K562 (cell line): ENCODE results near the gene SLC28A3. TPM values are rescaled to one million over a fixed set of nuclear protein-coding genes. Genes with fewer than 3 reads are reported as not detected.

Experiments
- ATAC-seq: fragments of 200-7000 bp; cut with Tn5 transposase; 3 replicates; pipeline ENCODE4 v1.9.1; 2020; ENCODE audit warnings: moderate library complexity
- Bru-seq: library from RNA; stranded (reverse); fragments of 400-500 nt; gene quantifications from one replicate; lab custom pipeline; 2021; lab: Mats Ljungman, UMichigan
- BruChase-seq, 2 experiments: library from RNA; stranded (reverse); fragments of 400-500 nt; gene quantifications; one replicate each; lab custom pipeline; 2021; lab: Mats Ljungman, UMichigan
- BruUV-seq: library from RNA; stranded (reverse); fragments of 400-500 nt; replicated peaks from 2 replicates; lab custom pipeline; 2021; lab: Mats Ljungman, UMichigan
- CTCF ChIA-PET: fragments of 300-600 bp; formaldehyde crosslinking; extraction: SDS; loops from one replicate; lab custom pipeline; 2021; ENCODE audit warnings: low intra/inter-chr PET ratio; lab: Yijun Ruan, JAX
- POLR2A ChIA-PET: fragments of 300-600, 350-650 bp; sonication (Branson Sonifier 250); formaldehyde crosslinking; extraction: SDS; loops from one replicate; lab custom pipeline; 2021; ENCODE audit warnings: antibody characterized with exemption, inconsistent platforms; lab: Yijun Ruan, JAX
- DNase-seq, 4 experiments: peaks; one replicate each; pipeline versions ENCODE4 v3.0.0 to v3.0.0-alpha.2; 2011 to 2018; ENCODE audit warnings: low spot score in 3 of 4, mixed read lengths in 3 of 4; ENCODE audit errors: extremely low read depth in 1 of 4
- FAIRE-seq: peaks from 2 replicates; lab custom pipeline; 2011; peaks lifted over from hg19 to GRCh38; lab: Jason Lieb, UNC
- H2AFZ ChIP-seq: 2 replicates; pipeline ENCODE4 v1.6.0; 2011; ENCODE audit warnings: low read depth, low read length, control low read depth, inconsistent platforms
- H3K27ac ChIP-seq: fragments of 200-600 bp; 3 replicates; pipeline ENCODE4 v1.8.0; 2011; ENCODE audit warnings: low read depth, mild to moderate bottlenecking, control low read depth, inconsistent platforms, low read length, moderate library complexity, mixed read lengths; ENCODE audit errors: extremely low read depth
- H3K27me3 ChIP-seq, 2 experiments: fragments of 300-600 bp in 1 of 2; 2 replicates in 1 of 2; 3 replicates in 1 of 2; pipeline versions ENCODE4 v1.6.0 to v1.8.0; 2011; ENCODE audit warnings: inconsistent platforms in 2 of 2, low read length in 2 of 2, mild to moderate bottlenecking in 1 of 2, mixed read lengths in 1 of 2, moderate library complexity in 1 of 2; ENCODE audit not compliant: control insufficient read depth in 2 of 2, insufficient read depth in 2 of 2
- H3K36me3 ChIP-seq: fragments of 300-600 bp; 3 replicates; pipeline ENCODE4 v1.8.0; 2011; ENCODE audit warnings: mild to moderate bottlenecking, low read length, inconsistent platforms; ENCODE audit not compliant: control insufficient read depth, insufficient read depth
- H3K4me1 ChIP-seq, 2 experiments: fragments of 200-600 bp in 1 of 2; replicated peaks in 1 of 2; 2 replicates in 1 of 2; 3 replicates in 1 of 2; pipeline versions ENCODE4 v1.5.1 to v1.8.0; 2011; ENCODE audit warnings: inconsistent platforms in 2 of 2, low read length in 2 of 2, mild to moderate bottlenecking in 1 of 2, mixed read lengths in 1 of 2, moderate library complexity in 1 of 2; ENCODE audit not compliant: control insufficient read depth in 2 of 2, insufficient read depth in 2 of 2
- H3K4me2 ChIP-seq: 2 replicates; pipeline ENCODE4 v1.6.1; 2011; ENCODE audit warnings: low read length, control low read depth, inconsistent platforms, mixed read lengths; ENCODE audit not compliant: insufficient read depth
- H3K4me3 ChIP-seq: fragments of 200-600 bp; sonication (generic), shearing (Covaris generic); 2 replicates; pipeline ENCODE4 v1.5.1; 2016; ENCODE audit warnings: control low read depth, inconsistent platforms
- H3K79me2 ChIP-seq: fragments of 200-600 bp; 3 replicates; pipeline ENCODE4 v1.8.0; 2011; ENCODE audit warnings: low read length, inconsistent platforms; ENCODE audit not compliant: control insufficient read depth, insufficient read depth
- H3K9ac ChIP-seq, 2 experiments: 2 replicates each; pipeline versions ENCODE4 v1.6.0 to v1.6.1; 2011; ENCODE audit warnings: low read depth in 2 of 2, low read length in 2 of 2, control low read depth in 1 of 2, inconsistent platforms in 1 of 2, mild to moderate bottlenecking in 1 of 2, mixed read lengths in 1 of 2; ENCODE audit not compliant: insufficient read depth in 1 of 2
- H3K9me1 ChIP-seq: one replicate; pipeline ENCODE4 v1.6.0; 2011; ENCODE audit warnings: inconsistent platforms, mild to moderate bottlenecking, low read length, moderate library complexity; ENCODE audit not compliant: control insufficient read depth, insufficient read depth
- H3K9me3 ChIP-seq: replicated peaks from 2 replicates; pipeline ENCODE4 v1.5.1; 2011; ENCODE audit warnings: low read depth, low read length, inconsistent platforms; ENCODE audit not compliant: control insufficient read depth, insufficient read depth
- H4K20me1 ChIP-seq: replicated peaks from 2 replicates; pipeline ENCODE4 v1.6.1; 2011; ENCODE audit warnings: low read length, inconsistent platforms, mixed read lengths; ENCODE audit not compliant: control insufficient read depth, insufficient read depth
- CHD1 ChIP-seq: fragments of 200-600 bp; sonication (generic); IDR thresholded peaks from one replicate; pipeline ENCODE4 v1.6.1; 2012; ENCODE audit warnings: mild to moderate bottlenecking, moderate library complexity, low read length, inconsistent platforms
- IFI16 ChIP-seq: fragments of 250-450 bp; sonication (Bioruptor Pico); IDR thresholded peaks from 2 replicates; pipeline ENCODE4 v2.1.2; 2022; ENCODE audit warnings: mild to moderate bottlenecking, inconsistent platforms
- MCM7 ChIP-seq, 2 experiments: fragments of 450-650 bp; IDR thresholded peaks; 2 replicates each; pipeline ENCODE4 v1.6.1; 2016 to 2018
- MYC ChIP-seq, 2 experiments: fragments of 250-450 bp in 1 of 2; sonication (Bioruptor Pico) in 1 of 2; IDR thresholded peaks; 2 replicates each; pipeline versions ENCODE4 v1.5.1 to v1.6.1; 2012 to 2021; ENCODE audit warnings: low read depth in 2 of 2, borderline replicate concordance in 1 of 2, improper control_type of control experiment in 1 of 2, low read length in 1 of 2, mild to moderate bottlenecking in 1 of 2, moderate library complexity in 1 of 2
- NFE2 ChIP-seq: IDR thresholded peaks from 2 replicates; pipeline ENCODE4 v1.6.1; 2014; ENCODE audit warnings: antibody characterized with exemption, low read depth
- NFIC ChIP-seq: fragments of 450-650 bp; IDR thresholded peaks from 2 replicates; pipeline ENCODE4 v1.6.1; 2017; ENCODE audit warnings: mild to moderate bottlenecking, inconsistent platforms
- POLR2G ChIP-seq: fragments of 200-400 bp; formaldehyde crosslinking; IDR thresholded peaks from 2 replicates; pipeline ENCODE4 v1.6.1; 2017; ENCODE audit warnings: low read depth, mild to moderate bottlenecking, antibody characterized with exemption, low read length, moderate library complexity
- RB1 ChIP-seq: fragments of 450-650 bp; IDR thresholded peaks from 2 replicates; pipeline ENCODE4 v1.6.1; 2017; ENCODE audit warnings: low read depth, mild to moderate bottlenecking
- THRAP3 ChIP-seq: fragments of 450-650 bp; IDR thresholded peaks from 2 replicates; pipeline ENCODE4 v1.6.1; 2016; ENCODE audit warnings: mild to moderate bottlenecking, inconsistent platforms, borderline replicate concordance
- WGBS: fragments of 100-300 bp; shearing (Covaris generic); methylation state at CpG from one replicate; pipeline ENCODE4 v1.1.6; 2016; ENCODE audit warnings: low coverage, mixed read lengths; ENCODE audit not compliant: insufficient coverage; ENCODE audit errors: missing lambda C conversion rate; 5-methylcytosine and 5-hydroxymethylcytosine counted together
- in situ Hi-C: fragments of 300-500 bp; cut with MboI; formaldehyde crosslinking; loops from 4 replicates; pipeline ENCODE4 v1.15.0; 2018; ENCODE audit warnings: inconsistent platforms, mixed read lengths
- intact Hi-C: fragments of 100-400 bp; cut with micrococcal nuclease; formaldehyde crosslinking; loops from 2 replicates; pipeline ENCODE4 v1.14.2; 2022
- long read RNA-seq, 3 experiments: library from polyadenylated mRNA in 2 of 3; library from RNA in 1 of 3; unstranded in 2 of 3; stranded (forward) in 1 of 3; transcript quantifications; one replicate each; pipeline ENCODE4 v2.0.0, GENCODE V29; 2019 to 2022
- polyA minus RNA-seq, 3 experiments: library from RNA; depleted of rRNA, polyadenylated mRNA; stranded (reverse); fragments of >200 nt; gene quantifications; 2 replicates each; pipeline ENCODE4 v1.2.3, GENCODE V29; 2011
- polyA plus RNA-seq, 8 experiments: library from polyadenylated mRNA; depleted of rRNA in 4 of 8; stranded (reverse) in 5 of 8; unstranded in 3 of 8; fragments of >200 nt; fragmentation: Nextera tagmentation in 2 of 8; fragmentation: Illumina TruSeq in 1 of 8; extraction: Ambion mirVana in 2 of 8; extraction: Trizol in 1 of 8; gene quantifications; 2 replicates each; pipeline versions ENCODE4 v1.2.1 to v1.2.3, GENCODE V29; 2011 to 2014; ENCODE audit warnings: inconsistent platforms in 1 of 8, missing spikeins in 1 of 8
- total RNA-seq, 7 experiments: library from RNA; depleted of rRNA in 6 of 7; stranded (reverse); fragments of >200 nt in 6 of 7; fragmentation: Illumina TruSeq in 2 of 7; extraction: Trizol in 2 of 7; gene quantifications; 2 replicates each; pipeline versions ENCODE4 v1.2.1 to v1.2.3, GENCODE V29; 2011 to 2021; ENCODE audit warnings: low replicate concordance in 1 of 7
- TF ChIP-seq, protein P1 (sequence below): sonication (generic); formaldehyde crosslinking; IDR thresholded peaks from 2 replicates; pipeline ENCODE4 v1.9.0; 2022; ENCODE audit warnings: mild to moderate bottlenecking, missing genetic modification reagents
- TF ChIP-seq, protein P2 (sequence below): fragments of 450-650 bp; formaldehyde crosslinking; IDR thresholded peaks from 2 replicates; pipeline ENCODE4 v1.4.0; 2020; ENCODE audit warnings: mild to moderate bottlenecking, mixed read lengths

SLC28A3 gene, protein sequence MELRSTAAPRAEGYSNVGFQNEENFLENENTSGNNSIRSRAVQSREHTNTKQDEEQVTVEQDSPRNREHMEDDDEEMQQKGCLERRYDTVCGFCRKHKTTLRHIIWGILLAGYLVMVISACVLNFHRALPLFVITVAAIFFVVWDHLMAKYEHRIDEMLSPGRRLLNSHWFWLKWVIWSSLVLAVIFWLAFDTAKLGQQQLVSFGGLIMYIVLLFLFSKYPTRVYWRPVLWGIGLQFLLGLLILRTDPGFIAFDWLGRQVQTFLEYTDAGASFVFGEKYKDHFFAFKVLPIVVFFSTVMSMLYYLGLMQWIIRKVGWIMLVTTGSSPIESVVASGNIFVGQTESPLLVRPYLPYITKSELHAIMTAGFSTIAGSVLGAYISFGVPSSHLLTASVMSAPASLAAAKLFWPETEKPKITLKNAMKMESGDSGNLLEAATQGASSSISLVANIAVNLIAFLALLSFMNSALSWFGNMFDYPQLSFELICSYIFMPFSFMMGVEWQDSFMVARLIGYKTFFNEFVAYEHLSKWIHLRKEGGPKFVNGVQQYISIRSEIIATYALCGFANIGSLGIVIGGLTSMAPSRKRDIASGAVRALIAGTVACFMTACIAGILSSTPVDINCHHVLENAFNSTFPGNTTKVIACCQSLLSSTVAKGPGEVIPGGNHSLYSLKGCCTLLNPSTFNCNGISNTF
- total RNA-seq (2011; cell fraction: chromatin; rRNA removed; ENCODE audit: low replicate concordance): not detected in 2 replicates
- not detected in 2 replicates for total RNA-seq (2011; cell fraction: nucleolus; rRNA removed)
- not detected in 2 replicates for total RNA-seq (2011; cell fraction: nucleoplasm; rRNA removed)
- total RNA-seq (2014; rRNA removed) (not detected in 2 replicates), total RNA-seq (2014; rRNA removed; fragmentation: Illumina TruSeq; extraction: Trizol) (not detected in 2 replicates), total RNA-seq (2015; rRNA removed; fragmentation: Illumina TruSeq; extraction: Trizol) (not detected in 2 replicates), total RNA-seq (2021) (not detected in 2 replicates), polyA plus RNA-seq (2011; rRNA removed) (not detected in 2 replicates), polyA plus RNA-seq (2014; fragmentation: Illumina TruSeq; extraction: Trizol) (not detected in 2 replicates), polyA plus RNA-seq (2014; fragmentation: Nextera tagmentation; extraction: Ambion mirVana) (not detected), polyA plus RNA-seq (2014; rRNA removed) (not detected in 2 replicates), polyA minus RNA-seq (2011; rRNA and poly(A)+ RNA removed) (not detected in 2 replicates), Bru-seq, nascent RNA (not detected), BruChase-seq, experiment 1, labeled RNA remaining after a 2-hour chase (not detected), BruChase-seq, experiment 2, labeled RNA remaining after a 6-hour chase (not detected)
- polyA plus RNA-seq (2011; cell fraction: cytosol; rRNA removed): not detected in 2 replicates
- not detected in 2 replicates for polyA plus RNA-seq (2011; cell fraction: nucleus; rRNA removed)
- not detected in 2 replicates for polyA plus RNA-seq (2012)
- polyA minus RNA-seq (2011; cell fraction: cytosol; rRNA and poly(A)+ RNA removed): not detected in 2 replicates
- polyA minus RNA-seq (2011; cell fraction: nucleus; rRNA and poly(A)+ RNA removed): not detected in 2 replicates
- long read RNA-seq, experiment 1: 0 reads
- long read RNA-seq, experiment 2: 0 reads
- long read RNA-seq, experiment 3: 0 reads

DNA sequence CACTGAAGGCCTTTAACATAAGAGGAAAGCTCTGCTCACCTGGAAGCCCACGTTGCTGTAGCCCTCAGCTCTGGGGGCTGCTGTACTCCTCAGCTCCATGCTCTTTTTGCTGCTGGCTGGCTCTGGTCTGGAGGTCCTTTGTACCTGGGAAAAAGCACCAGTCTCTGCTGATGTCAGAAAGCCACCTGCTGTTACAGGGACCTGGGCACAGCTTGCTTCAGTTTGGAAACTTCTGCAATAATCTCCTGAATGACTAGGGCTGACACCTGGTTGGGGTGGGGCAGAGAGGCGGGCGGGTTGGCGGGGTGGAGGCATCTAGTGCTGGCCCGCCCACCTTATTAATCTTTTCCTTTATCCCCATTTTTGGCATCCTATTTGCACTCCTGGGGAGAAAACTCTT is at the start of gene SLC28A3:
SLC28A3 (minus strand) TSS at position 224 of the 400 bp plus-strand sequence; CDS start at position 99, 125 bp downstream.
- intact Hi-C loops: no loop called here
- H3K4me3 ChIP-seq: no peak within 1 kb of the TSS
- CTCF ChIA-PET: no interaction called here
- TF ChIP-seq, protein P1, sequence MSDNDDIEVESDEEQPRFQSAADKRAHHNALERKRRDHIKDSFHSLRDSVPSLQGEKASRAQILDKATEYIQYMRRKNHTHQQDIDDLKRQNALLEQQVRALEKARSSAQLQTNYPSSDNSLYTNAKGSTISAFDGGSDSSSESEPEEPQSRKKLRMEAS: no peak
- TF ChIP-seq RB1 (no peak), MYC (IDR thresholded peaks at IDR 0.05; ENCODE audit: low read depth, low read length) (no peak), MYC (CRISPR knock-in tag; IDR thresholded peaks at IDR 0.05; ENCODE audit: borderline replicate concordance, low read depth) (no peak), IFI16 (CRISPR knock-in tag) (no peak), MCM7 (IDR thresholded peaks at IDR 0.05) (no peak), NFIC (no peak), NFE2 (no peak), POLR2G (no peak), CHD1 (no peak), THRAP3 (no peak)
- TF ChIP-seq, protein P2, sequence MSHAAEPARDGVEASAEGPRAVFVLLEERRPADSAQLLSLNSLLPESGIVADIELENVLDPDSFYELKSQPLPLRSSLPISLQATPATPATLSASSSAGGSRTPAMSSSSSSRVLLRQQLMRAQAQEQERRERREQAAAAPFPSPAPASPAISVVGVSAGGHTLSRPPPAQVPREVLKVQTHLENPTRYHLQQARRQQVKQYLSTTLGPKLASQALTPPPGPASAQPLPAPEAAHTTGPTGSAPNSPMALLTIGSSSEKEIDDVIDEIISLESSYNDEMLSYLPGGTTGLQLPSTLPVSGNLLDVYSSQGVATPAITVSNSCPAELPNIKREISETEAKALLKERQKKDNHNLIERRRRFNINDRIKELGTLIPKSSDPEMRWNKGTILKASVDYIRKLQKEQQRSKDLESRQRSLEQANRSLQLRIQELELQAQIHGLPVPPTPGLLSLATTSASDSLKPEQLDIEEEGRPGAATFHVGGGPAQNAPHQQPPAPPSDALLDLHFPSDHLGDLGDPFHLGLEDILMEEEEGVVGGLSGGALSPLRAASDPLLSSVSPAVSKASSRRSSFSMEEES: no peak

More for the DNA sequence above, at the start of gene SLC28A3:
- no peaks in the 10 kb centered on the region for H3K9me1 ChIP-seq
- in situ Hi-C loops: no loop called here
- no peak for DNase-seq
- 0% methylated on average over 1 of the region's 5 CpGs for WGBS
- no peak within 1 kb of the TSS for H3K4me2 ChIP-seq
- no peak within 1 kb of the TSS for H2AFZ ChIP-seq
- ATAC-seq: no peak
- peaks cover 0 to 2% of the 10 kb centered on the region in 2 experiments; a peak in 2 of 5 replicates for H3K4me1 ChIP-seq
- no peaks in the 10 kb centered on the region for H4K20me1 ChIP-seq
- H3K9me3 ChIP-seq: no peaks in the 10 kb centered on the region
- no peak for FAIRE-seq
- no peak within 1 kb of the TSS for H3K9ac ChIP-seq
- no peaks in the 10 kb centered on the region for H3K36me3 ChIP-seq
- no peak within 1 kb of the TSS for H3K27ac ChIP-seq
- no TSS peak for BruUV-seq
- peaks cover 0 to 4% of the 10 kb centered on the region in 2 experiments; a peak in 2 of 5 replicates for H3K27me3 ChIP-seq
- POLR2A ChIA-PET: no interaction called here
- no peaks in the 10 kb centered on the region for H3K79me2 ChIP-seq
